Natural killer cell treated with Interleukin-12 subunit alpha and Interleukin-12 subunit beta and Interleukin-15 and Interleukin-18, amount 100 ng/mL, for 72 hours (primary cell): Measurements from ENCODE around the gene KCNQ4. TPM values are rescaled to one million over a fixed set of nuclear protein-coding genes. Genes with fewer than 3 reads are reported as not detected.

ENCODE experiments used
- ATAC-seq, 2 donors: fragments of 150-1000 bp; cut with Tn5 transposase in 1 of 2; sonication (Bioruptor Pico), chemical (Tn5 transposase) in 1 of 2; 2 replicates each; pipeline ENCODE4 v1.10.0; 2021
- DNase-seq: peaks from one replicate; pipeline ENCODE4 v3.0.0; 2022; ENCODE audit warnings: low spot score
- H3K27ac Mint-ChIP-seq, 2 donors: 1 replicate in 1 of 2; 2 replicates in 1 of 2; pipeline ENCODE4 v1.8.0; 2022; ENCODE audit warnings: mixed read lengths in 2 of 2, mild to moderate bottlenecking in 1 of 2, moderate library complexity in 1 of 2
- H3K27me3 Mint-ChIP-seq, 2 donors: 1 replicate in 1 of 2; 2 replicates in 1 of 2; pipeline ENCODE4 v1.8.0; 2022; ENCODE audit warnings: mixed read lengths in 2 of 2
- H3K36me3 Mint-ChIP-seq: one replicate; pipeline ENCODE4 v1.8.0; 2022; ENCODE audit warnings: mixed read lengths
- H3K4me1 Mint-ChIP-seq, 2 donors: 1 replicate in 1 of 2; 2 replicates in 1 of 2; pipeline ENCODE4 v1.8.0; 2022; ENCODE audit warnings: low read depth in 2 of 2, mixed read lengths in 2 of 2, mild to moderate bottlenecking in 1 of 2
- H3K4me3 Mint-ChIP-seq: one replicate; pipeline ENCODE4 v1.8.0; 2022; ENCODE audit warnings: mixed read lengths
- H3K9me3 Mint-ChIP-seq: 2 replicates; pipeline ENCODE4 v1.8.0; 2022; ENCODE audit warnings: mixed read lengths
- total RNA-seq, 2 donors: library from RNA; stranded (reverse); gene quantifications; one replicate each; pipeline ENCODE4 v1.2.3, GENCODE V29; 2022

The KCNQ4 gene
- total RNA-seq, 2 donors from 2014 or later: 0.24 to 0.56 TPM

GRCh38 chr1:40788561-40789341, 5.2 kb downstream of the KCNQ4 start:
- Mint-ChIP-seq H3K36me3 (no peaks in the 10 kb centered on the region), H3K9me3 (no peaks in the 10 kb centered on the region), H3K4me3 (no peak overlapping the region), H3K27me3 (peaks cover 0 to 18% of the 10 kb centered on the region in 2 donors), H3K4me1 (peaks cover 0 to 3% of the 10 kb centered on the region in 2 donors), H3K27ac (no peak overlapping the region)
- ATAC-seq: no peak
- no peak for DNase-seq

DNA sequence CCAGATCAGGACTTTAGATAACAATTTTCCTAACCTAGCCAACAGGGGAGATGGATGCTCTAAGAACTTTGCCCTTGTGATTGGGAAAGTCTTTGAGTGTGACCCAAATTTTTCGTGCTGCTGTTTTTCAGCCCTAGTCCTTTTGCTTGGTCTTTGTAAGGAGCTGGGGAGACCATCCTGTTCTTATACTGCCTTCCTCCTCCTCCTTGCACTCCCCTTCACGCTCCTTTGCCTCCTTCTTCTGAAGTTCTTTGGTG, 5.7 kb downstream of the KCNQ4 start:
- DNase-seq (no peak), ATAC-seq (no peak)
- no peak overlapping the region for H3K27ac Mint-ChIP-seq
- no peaks in the 10 kb centered on the region for H3K9me3 Mint-ChIP-seq
- H3K4me1 Mint-ChIP-seq: peaks cover 0 to 3% of the 10 kb centered on the region in 2 donors
- no peak overlapping the region for H3K4me3 Mint-ChIP-seq
- H3K27me3 Mint-ChIP-seq: peaks cover 0 to 18% of the 10 kb centered on the region in 2 donors
- no peaks in the 10 kb centered on the region for H3K36me3 Mint-ChIP-seq

DNA sequence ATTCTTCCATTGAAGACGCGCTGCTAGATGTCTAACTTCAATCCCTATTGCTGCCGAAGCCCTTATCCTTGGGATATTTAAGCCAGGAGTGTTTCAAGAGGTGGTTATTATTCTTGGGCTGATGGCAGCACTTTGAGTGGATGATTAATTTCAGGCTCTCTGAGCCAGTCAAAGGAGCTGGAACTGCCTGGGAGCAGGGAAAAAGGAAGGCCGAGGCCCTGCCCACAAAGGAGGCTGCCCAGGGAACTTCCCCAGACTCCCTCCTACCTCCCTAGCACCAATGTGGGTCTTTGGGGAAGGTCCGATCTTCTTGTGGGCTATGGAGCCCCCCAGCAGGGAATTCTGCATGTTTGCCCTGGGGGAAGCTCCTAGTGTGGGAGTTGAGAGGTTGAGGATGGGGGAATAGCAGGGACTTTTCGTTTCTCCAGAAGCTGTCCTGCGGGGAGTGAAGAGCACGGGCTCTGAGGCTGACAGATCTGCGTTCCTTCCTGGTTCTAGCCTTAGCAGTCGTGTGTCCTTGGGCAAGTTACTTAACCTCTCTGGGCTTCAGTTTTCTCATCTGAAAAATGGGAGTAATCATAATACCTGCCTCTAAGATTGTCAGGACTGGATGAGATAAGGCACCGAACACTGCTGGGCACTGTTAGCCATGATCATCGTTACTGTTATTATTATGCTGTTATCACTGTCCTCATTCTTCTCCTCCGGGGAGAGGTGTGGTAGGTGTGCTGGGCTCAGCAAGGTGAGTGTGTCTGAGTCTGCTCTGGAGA, 6.3 kb downstream of the KCNQ4 start:
- Mint-ChIP-seq H3K4me1 (no peaks in the 10 kb centered on the region), H3K27ac (no peak overlapping the region), H3K4me3 (no peak overlapping the region), H3K27me3 (peaks cover 0 to 12% of the 10 kb centered on the region in 2 donors), H3K36me3 (no peaks in the 10 kb centered on the region), H3K9me3 (no peaks in the 10 kb centered on the region)
- no peak for ATAC-seq
- DNase-seq: no peak

GRCh38 chr1:40792036-40792435, 8.4 kb downstream of the KCNQ4 start:
- no peak for DNase-seq
- Mint-ChIP-seq H3K36me3 (no peaks in the 10 kb centered on the region), H3K27me3 (peaks cover 0 to 5% of the 10 kb centered on the region in 2 donors), H3K4me1 (peaks cover 0 to 2% of the 10 kb centered on the region in 2 donors), H3K9me3 (no peaks in the 10 kb centered on the region), H3K27ac (no peak overlapping the region), H3K4me3 (no peak overlapping the region)
- ATAC-seq: no peak

- H3K27ac Mint-ChIP-seq: no peak overlapping the region
- H3K27me3 Mint-ChIP-seq: peaks cover 0 to 5% of the 10 kb centered on the region in 2 donors
- H3K9me3 Mint-ChIP-seq: no peaks in the 10 kb centered on the region
- no peaks in the 10 kb centered on the region for H3K36me3 Mint-ChIP-seq
- DNase-seq: no peak
- H3K4me1 Mint-ChIP-seq: peaks cover 0 to 7% of the 10 kb centered on the region in 2 donors
- no peak for ATAC-seq
- no peak overlapping the region for H3K4me3 Mint-ChIP-seq
These were observed 10.0 kb downstream of the KCNQ4 start for GRCh38 chr1:40793617-40794016.

- no peak for DNase-seq
- no peak for ATAC-seq
- Mint-ChIP-seq H3K9me3 (no peaks in the 10 kb centered on the region), H3K36me3 (no peaks in the 10 kb centered on the region), H3K27ac (no peak overlapping the region), H3K4me3 (no peak overlapping the region), H3K4me1 (peaks cover 0 to 7% of the 10 kb centered on the region in 2 donors), H3K27me3 (peaks cover 0 to 5% of the 10 kb centered on the region in 2 donors)
These were observed 10.5 kb downstream of the KCNQ4 start for GRCh38 chr1:40794048-40794447.

DNA sequence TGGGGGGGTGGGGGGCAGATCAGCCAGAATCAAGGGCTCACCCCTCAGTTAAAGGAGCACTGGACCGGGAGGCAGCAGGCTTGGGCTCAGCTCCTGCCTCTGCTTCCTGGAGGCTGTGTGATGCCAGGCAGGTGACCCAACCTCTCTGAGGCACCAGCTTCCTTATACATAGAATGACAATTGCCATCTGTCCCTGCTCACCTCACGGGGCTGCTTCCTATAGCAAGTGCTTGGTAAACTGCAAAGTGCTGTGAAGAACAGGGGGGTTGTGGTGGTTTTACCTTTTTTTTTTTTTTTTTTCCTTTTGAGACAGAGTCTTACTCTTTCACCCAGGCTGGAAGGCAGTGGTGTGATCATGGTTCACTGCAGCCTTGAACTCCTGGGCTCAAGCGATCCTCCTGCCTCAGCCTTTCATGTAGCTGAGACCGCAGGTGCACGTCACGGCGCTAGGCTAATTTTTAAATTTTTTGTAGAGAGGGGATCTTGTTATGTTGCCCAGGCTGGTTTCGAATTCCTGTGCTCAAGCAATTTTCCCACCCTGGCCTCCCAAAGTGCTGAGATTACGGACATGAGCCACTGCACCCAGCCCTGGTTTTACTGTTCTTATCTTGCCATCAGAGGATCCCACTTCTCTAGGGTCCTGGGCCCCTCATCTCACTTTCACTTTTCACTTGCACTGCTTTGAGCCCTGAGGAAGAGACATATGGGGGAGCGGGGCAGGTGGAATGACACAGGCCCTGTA, 11.6 kb downstream of the KCNQ4 start:
- peaks cover 0 to 7% of the 10 kb centered on the region in 2 donors for H3K4me1 Mint-ChIP-seq
- H3K4me3 Mint-ChIP-seq: no peak overlapping the region
- peaks cover 0 to 3% of the 10 kb centered on the region in 2 donors for H3K27me3 Mint-ChIP-seq
- no peak for DNase-seq
- ATAC-seq: no peak
- H3K27ac Mint-ChIP-seq: no peak overlapping the region
- H3K9me3 Mint-ChIP-seq: no peaks in the 10 kb centered on the region
- H3K36me3 Mint-ChIP-seq: no peaks in the 10 kb centered on the region

- Mint-ChIP-seq H3K27me3 (no peaks in the 10 kb centered on the region), H3K4me1 (peaks cover 4 to 13% of the 10 kb centered on the region in 2 donors), H3K4me3 (no peak overlapping the region), H3K27ac (no peak overlapping the region), H3K9me3 (no peaks in the 10 kb centered on the region), H3K36me3 (no peaks in the 10 kb centered on the region)
- DNase-seq: no peak
- no peak for ATAC-seq
These were observed 12.4 kb downstream of the KCNQ4 start for GRCh38 chr1:40795811-40796586.

GRCh38 chr1:40796939-40797667, 13.5 kb downstream of the KCNQ4 start:
- DNase-seq (no peak), ATAC-seq (no peak)
- H3K9me3 Mint-ChIP-seq: no peaks in the 10 kb centered on the region
- no peak overlapping the region for H3K4me3 Mint-ChIP-seq
- no peak overlapping the region for H3K27ac Mint-ChIP-seq
- H3K27me3 Mint-ChIP-seq: no peaks in the 10 kb centered on the region
- H3K36me3 Mint-ChIP-seq: no peaks in the 10 kb centered on the region
- peaks cover 14 to 24% of the 10 kb centered on the region in 2 donors for H3K4me1 Mint-ChIP-seq

DNA sequence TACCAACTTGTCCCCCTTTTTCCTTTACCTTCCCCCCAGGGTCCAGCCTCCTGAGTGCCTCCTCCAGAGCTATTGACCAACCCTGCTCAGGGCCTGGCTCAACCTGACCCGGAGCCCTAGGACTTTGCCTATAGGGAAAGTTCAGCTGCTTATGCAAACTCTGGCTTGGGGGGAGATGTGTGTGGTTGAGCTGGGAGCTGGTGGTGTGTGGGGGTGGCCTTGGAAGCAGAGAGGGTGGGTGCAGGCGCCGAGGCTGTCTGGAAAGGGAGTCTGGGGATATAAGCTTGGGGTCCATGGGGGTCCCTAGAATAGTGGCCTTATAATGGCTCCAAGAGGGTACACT, 14.1 kb downstream of the KCNQ4 start:
- no peaks in the 10 kb centered on the region for H3K9me3 Mint-ChIP-seq
- DNase-seq (no peak), ATAC-seq (no peak)
- no peak overlapping the region for H3K27ac Mint-ChIP-seq
- no peaks in the 10 kb centered on the region for H3K36me3 Mint-ChIP-seq
- no peaks in the 10 kb centered on the region for H3K27me3 Mint-ChIP-seq
- no peak overlapping the region for H3K4me3 Mint-ChIP-seq
- H3K4me1 Mint-ChIP-seq: peaks cover 15 to 24% of the 10 kb centered on the region in 2 donors

GRCh38 chr1:40798366-40799281, 15.0 kb downstream of the KCNQ4 start:
- H3K4me3 Mint-ChIP-seq: no peak overlapping the region
- H3K36me3 Mint-ChIP-seq: no peaks in the 10 kb centered on the region
- H3K27me3 Mint-ChIP-seq: no peaks in the 10 kb centered on the region
- no peak for ATAC-seq
- no peak for DNase-seq
- H3K4me1 Mint-ChIP-seq: peaks cover 17 to 24% of the 10 kb centered on the region in 2 donors
- no peaks in the 10 kb centered on the region for H3K9me3 Mint-ChIP-seq
- H3K27ac Mint-ChIP-seq: no peak overlapping the region

GRCh38 chr1:40799351-40799867, 15.8 kb downstream of the KCNQ4 start:
- H3K27me3 Mint-ChIP-seq: no peaks in the 10 kb centered on the region
- H3K36me3 Mint-ChIP-seq: no peaks in the 10 kb centered on the region
- DNase-seq (no peak), ATAC-seq (no peak)
- H3K4me1 Mint-ChIP-seq: peaks cover 17 to 24% of the 10 kb centered on the region in 2 donors
- no peak overlapping the region for H3K4me3 Mint-ChIP-seq
- H3K9me3 Mint-ChIP-seq: no peaks in the 10 kb centered on the region
- H3K27ac Mint-ChIP-seq: no peak overlapping the region
